NCI-H1694 (cell line): ENCODE measurements around the gene NFIA.

Experiments used
- DNase-seq: peaks from one replicate; lab custom pipeline; 2025; lab: John Stamatoyannopoulos, UW

The NFIA gene

GRCh38 chr1:61215676-61216289 lies 133.4 kb downstream of the NFIA start:
- DNase-seq: no peak

- no peak for DNase-seq
Measured at GRCh38 chr1:61220536-61220935, 138.2 kb downstream of the NFIA start.

- no peak for DNase-seq
Measured at GRCh38 chr1:61221642-61222041, 139.3 kb downstream of the NFIA start.

- no peak for DNase-seq
Measured at GRCh38 chr1:61222240-61222639, 139.9 kb downstream of the NFIA start.

GRCh38 chr1:61223140-61223539 lies 140.8 kb downstream of the NFIA start:
- no peak for DNase-seq

- DNase-seq: no peak
Measured at GRCh38 chr1:61224609-61225008, 142.2 kb downstream of the NFIA start.

GRCh38 chr1:61225478-61225877 lies 143.1 kb downstream of the NFIA start:
- no peak for DNase-seq

GRCh38 chr1:61226791-61227567 lies 144.6 kb downstream of the NFIA start:
- DNase-seq: peak; percentile 97

GRCh38 chr1:61227857-61228550 lies 145.6 kb downstream of the NFIA start:
- peak; percentile 67 for DNase-seq

- DNase-seq: no peak
Measured at GRCh38 chr1:61230523-61230922, 148.2 kb downstream of the NFIA start.

GRCh38 chr1:61231795-61232194 lies 149.4 kb downstream of the NFIA start:
- DNase-seq: no peak

GRCh38 chr1:61233121-61233660 lies 150.8 kb downstream of the NFIA start:
- no peak for DNase-seq

- DNase-seq: no peak
Measured at GRCh38 chr1:61234587-61234919, 152.2 kb downstream of the NFIA start.

GRCh38 chr1:61237147-61237546 lies 154.8 kb downstream of the NFIA start:
- DNase-seq: no peak

- no peak for DNase-seq
Measured at GRCh38 chr1:61237659-61238358, 155.4 kb downstream of the NFIA start.

GRCh38 chr1:61238359-61238665 lies 156.0 kb downstream of the NFIA start:
- no peak for DNase-seq

GRCh38 chr1:61240878-61241277 lies 158.5 kb downstream of the NFIA start:
- DNase-seq: no peak

GRCh38 chr1:61241411-61241838 lies 159.1 kb downstream of the NFIA start:
- DNase-seq: no peak

GRCh38 chr1:61241973-61242381 lies 159.6 kb downstream of the NFIA start:
- no peak for DNase-seq

GRCh38 chr1:61244114-61244513 lies 161.8 kb downstream of the NFIA start:
- DNase-seq: peak; percentile 94

GRCh38 chr1:61245696-61246400 lies 163.5 kb downstream of the NFIA start:
- DNase-seq: no peak
